ENCODE results near the gene LY6G5C. TPM values are rescaled to one million over a fixed set of nuclear protein-coding genes. Genes with fewer than 3 reads are reported as not detected.

LY6G5C gene
- total RNA-seq, 2 donors from 2014 or later, result not detected

DNA sequence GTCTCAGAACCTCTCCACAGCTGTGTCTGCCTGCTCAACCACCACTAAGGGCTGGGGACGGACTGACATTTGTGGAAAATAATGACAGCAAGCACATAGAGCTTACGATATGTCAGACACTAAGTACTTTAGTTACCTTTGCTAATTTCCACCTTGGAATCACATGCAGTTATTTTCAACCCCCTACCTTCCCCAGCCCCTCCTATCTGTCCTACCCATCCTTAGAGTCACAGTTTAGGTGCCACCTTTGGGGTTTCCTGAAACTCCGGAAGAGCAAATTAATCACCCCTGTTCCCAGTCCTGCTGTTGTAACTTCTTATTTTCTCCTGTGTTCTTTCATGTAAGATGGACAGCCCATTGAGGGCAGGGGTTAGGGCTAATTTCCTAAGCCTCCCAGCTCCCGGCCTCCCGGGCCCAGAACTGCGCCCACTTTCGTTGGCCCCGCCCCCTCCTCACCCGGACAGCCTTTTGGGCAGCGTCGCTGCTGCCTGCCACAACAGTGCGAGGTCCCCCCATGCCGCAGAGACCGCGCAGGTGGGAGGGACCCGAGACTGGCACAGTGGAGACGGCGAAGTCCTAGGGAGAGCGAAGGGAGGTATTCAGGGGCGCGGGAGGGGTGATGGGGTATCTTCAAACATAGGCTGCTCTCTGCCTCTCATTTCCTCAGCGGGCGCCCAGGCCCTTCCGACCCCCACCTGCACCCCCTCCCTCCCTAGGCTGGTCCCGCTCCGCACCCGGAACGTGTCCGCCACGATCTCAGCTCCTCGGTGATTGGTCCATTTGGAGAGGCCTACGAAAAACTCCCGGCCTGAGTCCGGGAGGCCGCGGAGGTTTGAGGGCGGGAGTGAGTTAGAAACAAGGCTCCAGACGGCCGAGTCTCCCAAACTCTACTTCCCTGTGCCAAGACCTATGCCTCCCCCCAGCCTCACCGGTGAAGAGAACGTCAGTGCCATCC is 47.1 kb upstream of the LY6G5C start:
- peaks cover 16 to 26% of the 10 kb centered on the region in 2 donors for H3K4me1 ChIP-seq (ENCODE audit: control insufficient read depth in 1 of 2, low read depth in 2 of 2)
- H3K27me3 ChIP-seq (replicated peaks; ENCODE audit: insufficient read depth), result no peaks in the 10 kb centered on the region
- H3K4me3 ChIP-seq, result peak overlapping the region; percentile 99
- no peak for DNase-seq (ENCODE audit: low spot score)
- no peaks in the 10 kb centered on the region for H3K9me3 ChIP-seq
- ATAC-seq (ENCODE audit: insufficient number of reproducible peaks, low FRiP score, low read depth), result no peak
- peaks cover 47% of the 10 kb centered on the region for H3K36me3 ChIP-seq
- TF ChIP-seq, protein P1, sequence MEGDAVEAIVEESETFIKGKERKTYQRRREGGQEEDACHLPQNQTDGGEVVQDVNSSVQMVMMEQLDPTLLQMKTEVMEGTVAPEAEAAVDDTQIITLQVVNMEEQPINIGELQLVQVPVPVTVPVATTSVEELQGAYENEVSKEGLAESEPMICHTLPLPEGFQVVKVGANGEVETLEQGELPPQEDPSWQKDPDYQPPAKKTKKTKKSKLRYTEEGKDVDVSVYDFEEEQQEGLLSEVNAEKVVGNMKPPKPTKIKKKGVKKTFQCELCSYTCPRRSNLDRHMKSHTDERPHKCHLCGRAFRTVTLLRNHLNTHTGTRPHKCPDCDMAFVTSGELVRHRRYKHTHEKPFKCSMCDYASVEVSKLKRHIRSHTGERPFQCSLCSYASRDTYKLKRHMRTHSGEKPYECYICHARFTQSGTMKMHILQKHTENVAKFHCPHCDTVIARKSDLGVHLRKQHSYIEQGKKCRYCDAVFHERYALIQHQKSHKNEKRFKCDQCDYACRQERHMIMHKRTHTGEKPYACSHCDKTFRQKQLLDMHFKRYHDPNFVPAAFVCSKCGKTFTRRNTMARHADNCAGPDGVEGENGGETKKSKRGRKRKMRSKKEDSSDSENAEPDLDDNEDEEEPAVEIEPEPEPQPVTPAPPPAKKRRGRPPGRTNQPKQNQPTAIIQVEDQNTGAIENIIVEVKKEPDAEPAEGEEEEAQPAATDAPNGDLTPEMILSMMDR (IDR thresholded peaks at IDR 0.05), result no peak
- peak overlapping the region; percentile 97 to 98 for H3K27ac ChIP-seq

DNA sequence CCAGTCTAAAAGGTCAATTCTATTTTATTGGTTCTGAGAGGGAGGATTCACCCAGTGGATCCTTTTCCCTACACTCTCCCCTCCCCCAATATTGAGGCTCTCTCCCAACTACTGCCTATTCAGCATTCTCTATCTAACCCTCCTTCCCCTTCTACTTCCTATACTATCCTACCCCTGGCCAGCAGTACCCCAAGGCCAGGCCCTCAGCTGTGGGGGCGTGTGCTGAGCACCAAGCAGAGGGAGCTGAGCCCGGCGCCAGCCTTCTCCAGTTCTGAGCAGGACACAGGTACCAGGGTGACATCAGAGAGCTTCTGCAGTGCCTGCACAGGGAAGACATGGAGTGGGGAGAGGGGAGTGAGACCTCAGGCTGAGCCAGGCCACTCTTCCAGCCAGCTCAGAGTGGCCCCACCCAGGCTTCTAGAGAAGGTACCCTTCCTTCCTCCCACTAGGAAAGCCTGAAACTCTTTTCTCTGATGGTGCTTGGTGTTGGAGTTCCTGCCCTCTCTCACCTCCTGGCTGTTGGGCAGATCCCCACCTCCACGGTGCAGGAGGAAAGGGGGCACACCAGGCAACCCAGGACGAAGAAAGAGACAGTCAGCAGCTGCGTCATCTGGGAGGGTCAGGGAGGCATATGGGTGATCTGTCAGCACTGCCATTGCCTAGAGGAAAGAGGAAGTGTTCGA is 46.3 kb upstream of the LY6G5C start:
- Histone ChIP-seq H3K27ac (peak overlapping the region; percentile 40 to 98), H3K4me3 (no peak overlapping the region), H3K36me3 (peaks cover 40% of the 10 kb centered on the region), H3K27me3 (replicated peaks; ENCODE audit: insufficient read depth) (no peaks in the 10 kb centered on the region), H3K4me1 (ENCODE audit: control insufficient read depth in 1 of 2, low read depth in 2 of 2) (peaks cover 16 to 26% of the 10 kb centered on the region in 2 donors), H3K9me3 (no peaks in the 10 kb centered on the region)
- TF ChIP-seq, protein P1 (IDR thresholded peaks at IDR 0.05), result no peak
- no peak for DNase-seq (ENCODE audit: low spot score)
- no peak for ATAC-seq (ENCODE audit: insufficient number of reproducible peaks, low FRiP score, low read depth)

DNA sequence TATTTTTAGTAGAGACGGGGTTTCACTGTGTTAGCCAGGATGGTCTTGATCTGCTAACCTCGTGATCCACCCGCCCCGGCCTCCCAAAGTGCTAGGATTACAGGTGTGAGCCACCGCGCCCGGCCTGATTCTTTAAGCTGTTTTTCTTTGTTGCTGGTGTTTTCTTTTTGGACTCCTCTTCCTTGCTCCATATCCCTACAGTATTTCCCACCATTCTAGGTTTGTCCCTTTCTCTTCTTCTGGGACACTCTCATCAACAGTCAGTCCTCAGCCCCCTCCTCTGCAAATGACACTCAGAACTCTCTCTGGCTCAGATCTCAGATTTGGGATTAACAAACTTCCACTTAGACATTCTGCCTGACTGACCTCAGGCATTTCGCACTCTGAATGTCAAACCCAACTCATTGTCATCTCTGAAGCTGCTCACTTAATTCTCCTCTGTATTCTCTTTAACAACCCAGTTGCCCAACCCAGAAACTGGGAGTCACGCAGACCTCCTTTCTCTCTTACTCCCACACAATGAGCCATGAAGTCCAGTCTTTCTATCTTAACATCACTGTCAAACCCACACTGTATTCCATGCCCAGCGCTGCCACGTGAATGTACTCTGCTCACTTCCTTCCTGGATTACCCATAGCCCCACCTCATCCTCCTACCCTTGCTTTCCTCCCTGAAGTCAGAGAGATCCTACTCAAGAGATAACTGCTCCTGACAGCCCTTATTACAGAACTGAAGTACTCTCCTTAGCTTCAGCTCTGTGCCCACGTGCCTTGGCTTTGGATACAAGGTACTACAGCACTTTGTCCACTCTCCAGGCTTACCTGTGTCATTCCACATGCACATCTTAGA is 44.9 kb upstream of the LY6G5C start:
- DNase-seq (ENCODE audit: low spot score), result no peak
- TF ChIP-seq, protein P1 (IDR thresholded peaks at IDR 0.05), result no peak
- Histone ChIP-seq H3K9me3 (no peaks in the 10 kb centered on the region), H3K27ac (no peak overlapping the region), H3K4me1 (ENCODE audit: control insufficient read depth in 1 of 2, low read depth in 2 of 2) (peaks cover 16 to 24% of the 10 kb centered on the region in 2 donors), H3K27me3 (replicated peaks; ENCODE audit: insufficient read depth) (no peaks in the 10 kb centered on the region), H3K36me3 (peaks cover 28% of the 10 kb centered on the region), H3K4me3 (no peak overlapping the region)
- no peak for ATAC-seq (ENCODE audit: insufficient number of reproducible peaks, low FRiP score, low read depth)

DNA sequence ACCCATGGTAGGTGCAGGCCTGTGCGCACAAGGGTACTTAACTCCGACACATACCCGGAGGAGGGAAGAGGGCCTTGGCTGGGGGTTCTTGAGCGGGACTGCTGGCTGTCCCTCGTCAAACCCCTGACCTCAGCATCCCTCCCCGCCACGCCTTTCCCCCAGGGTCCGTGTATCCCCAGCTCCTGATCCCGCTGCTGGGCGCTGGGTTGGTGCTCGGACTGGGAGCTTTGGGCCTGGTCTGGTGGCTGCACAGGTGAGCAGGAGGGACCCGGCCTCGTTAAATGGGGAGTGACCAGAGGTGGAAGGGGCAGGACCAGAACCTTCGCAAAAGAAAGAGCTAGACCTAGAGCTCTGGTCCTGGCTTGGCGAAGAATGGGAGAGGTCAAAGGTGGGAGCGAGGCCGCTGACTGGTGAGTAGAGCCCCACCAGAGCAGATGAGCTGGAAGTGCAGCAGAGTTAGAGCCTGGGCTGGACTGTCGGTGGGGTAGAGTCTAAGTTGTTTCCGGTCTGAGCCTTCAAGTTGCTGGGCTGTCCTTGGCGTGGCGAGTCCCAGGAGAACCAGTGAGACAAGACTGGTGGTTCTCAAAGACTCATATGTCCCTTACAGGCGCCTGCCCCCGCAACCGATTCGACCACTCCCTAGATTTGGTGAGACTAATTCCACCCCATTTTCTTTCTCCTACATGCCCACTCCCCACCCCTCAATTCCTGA is 43.3 kb upstream of the LY6G5C start:
- TF ChIP-seq, protein P1 (IDR thresholded peaks at IDR 0.05), result no peak
- H3K4me1 ChIP-seq (ENCODE audit: control insufficient read depth in 1 of 2, low read depth in 2 of 2), result peaks cover 13 to 19% of the 10 kb centered on the region in 2 donors
- H3K36me3 ChIP-seq, result peaks cover 26% of the 10 kb centered on the region
- no peaks in the 10 kb centered on the region for H3K9me3 ChIP-seq
- no peak overlapping the region for H3K27ac ChIP-seq
- DNase-seq (ENCODE audit: low spot score), result no peak
- no peak for ATAC-seq (ENCODE audit: insufficient number of reproducible peaks, low FRiP score, low read depth)
- H3K4me3 ChIP-seq, result no peak overlapping the region
- no peaks in the 10 kb centered on the region for H3K27me3 ChIP-seq (replicated peaks; ENCODE audit: insufficient read depth)

Measured in thoracic aorta (tissue), 2 donors.